ENCODE data around the gene ST3GAL4.

- TF ChIP-seq EZH2 (IDR thresholded peaks at IDR 0.05; ENCODE audit: insufficient read depth, poor library complexity, severe bottlenecking) (no peak), EZH2phosphoT487 (IDR thresholded peaks at IDR 0.05; ENCODE audit: insufficient read depth, low read depth) (no peak)
These were observed 16.1 kb downstream of the ST3GAL4 start for GRCh38 chr11:126371595-126371994.

Data from GM23248 (cell line).